Skin epidermis (tissue), 12 donors: ENCODE results near the gene SMG7.

Experiments
- H3K27ac ChIP-seq, 21 experiments: fragments of 200-600 bp; sonication (generic) in 11 of 21; one replicate each; pipeline ENCODE4 v1.5.0; 2020; ENCODE audit warnings: mild to moderate bottlenecking in 3 of 21, inconsistent platforms in 2 of 21, moderate library complexity in 2 of 21
- H3K4me3 ChIP-seq, 7 experiments: fragments of 200-600 bp; sonication (generic) in 2 of 7; one replicate each; pipeline ENCODE4 v1.5.0; 2020; ENCODE audit warnings: inconsistent platforms in 2 of 7, mild to moderate bottlenecking in 2 of 7, moderate library complexity in 1 of 7

SMG7 gene

DNA sequence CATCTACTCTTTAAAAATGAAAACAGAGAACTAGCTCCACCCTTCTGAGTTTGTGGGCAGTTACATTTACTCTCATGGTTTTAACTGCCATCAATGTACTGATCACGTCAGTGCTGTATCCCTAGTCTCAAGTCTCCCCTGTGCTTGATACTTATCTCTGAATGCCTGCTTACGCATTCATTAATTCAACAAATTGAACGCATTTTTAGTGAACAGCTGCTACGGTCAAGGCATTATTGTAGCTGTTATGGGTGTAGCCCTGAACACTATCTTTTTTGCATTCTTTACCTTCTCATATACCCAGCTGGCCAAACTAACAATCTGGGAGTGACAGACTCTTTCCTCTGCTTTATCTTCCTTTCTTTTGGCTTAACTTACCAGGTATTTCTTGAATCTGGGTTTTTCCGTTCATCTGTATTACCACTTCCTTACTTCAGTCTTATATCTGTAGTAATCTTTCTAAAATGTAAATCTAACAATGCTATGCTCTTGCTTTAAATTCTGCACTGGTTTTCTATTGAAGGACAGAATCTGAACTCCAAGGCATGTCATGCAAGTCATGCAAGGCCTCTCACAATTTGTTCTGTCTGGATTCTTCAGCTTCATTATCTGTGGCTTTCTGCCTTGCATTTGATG, 33.3 kb downstream of the SMG7 start:
- H3K4me3 ChIP-seq: no peak overlapping the region
- no peak overlapping the region for H3K27ac ChIP-seq

DNA sequence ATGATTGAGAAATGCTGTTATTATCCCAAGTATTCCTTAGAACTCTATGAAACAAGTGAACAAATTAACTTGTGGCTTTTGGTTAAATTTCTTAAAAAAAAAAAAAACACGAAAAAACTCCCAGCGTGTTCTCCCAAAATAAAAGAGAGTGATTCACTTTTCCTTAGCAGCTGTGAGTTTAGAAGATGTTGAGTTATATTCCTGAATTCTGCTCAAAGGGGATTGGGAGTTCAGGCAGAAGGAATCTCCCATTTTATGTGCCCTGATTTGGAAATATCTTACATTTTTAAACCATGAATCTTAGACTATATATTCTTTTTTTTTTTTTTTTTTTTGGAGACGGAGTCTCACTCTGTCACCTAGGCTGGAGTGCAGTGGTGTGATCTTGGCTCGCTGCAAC, 34.3 kb downstream of the SMG7 start:
- Histone ChIP-seq H3K4me3 (no peak overlapping the region), H3K27ac (no peak overlapping the region)

DNA sequence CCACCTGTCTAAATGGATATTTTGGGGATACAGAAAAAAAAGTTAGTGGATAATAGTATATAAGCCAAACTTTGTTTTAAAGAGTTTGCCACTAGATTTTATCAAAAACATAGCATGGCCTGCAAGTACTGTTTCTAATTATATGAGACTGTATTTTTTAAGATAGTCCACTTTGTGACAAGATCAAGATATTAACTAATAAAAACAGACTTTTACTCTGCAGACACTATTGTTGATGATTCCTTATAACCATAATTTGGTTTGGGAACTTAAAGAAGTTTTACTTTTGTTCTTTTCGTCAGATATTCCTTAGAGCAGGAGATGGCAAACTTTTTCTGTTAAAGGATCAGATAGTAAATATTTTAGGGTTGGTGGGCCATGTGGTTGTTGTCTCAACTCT, 36.4 kb downstream of the SMG7 start:
- Histone ChIP-seq H3K27ac (no peak overlapping the region), H3K4me3 (no peak overlapping the region)

DNA sequence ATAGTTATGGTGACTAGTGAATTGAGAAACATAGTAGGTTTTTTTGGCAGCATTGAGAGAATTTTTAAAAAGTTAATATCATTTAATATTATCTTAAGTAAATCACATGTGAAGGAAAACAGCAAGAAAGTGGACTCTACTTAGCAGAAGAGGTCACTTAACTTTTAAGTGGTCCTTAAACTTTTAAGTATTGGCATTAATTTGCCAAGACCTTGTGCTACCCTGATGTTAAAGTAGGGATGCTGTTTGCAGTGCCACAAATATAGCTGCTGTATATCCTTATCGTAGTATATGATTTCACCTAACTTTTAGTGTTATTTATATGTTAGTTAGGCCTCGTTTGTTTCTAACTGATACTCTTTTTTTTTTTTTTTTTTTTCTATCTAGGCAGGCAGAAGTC, 40.2 kb downstream of the SMG7 start:
- H3K4me3 ChIP-seq: no peak overlapping the region
- H3K27ac ChIP-seq: no peak overlapping the region

DNA sequence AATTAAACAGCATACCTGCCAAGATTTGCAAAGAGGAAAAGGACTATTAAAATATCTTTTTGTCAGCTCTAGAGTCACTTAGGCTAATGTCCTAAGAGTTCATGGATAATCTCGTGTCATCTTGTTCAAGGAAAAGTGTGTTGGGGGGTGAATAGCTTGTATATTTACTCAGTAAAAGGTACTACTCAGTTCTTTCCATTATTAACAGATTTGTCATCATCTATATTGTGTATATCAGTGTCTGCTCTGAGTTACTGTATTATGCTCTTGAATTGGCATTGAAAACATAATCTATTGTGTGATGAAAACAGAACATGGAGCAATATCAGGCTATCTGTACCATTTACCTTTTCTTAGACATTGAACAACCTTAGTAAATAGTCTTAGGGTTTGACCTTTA, 41.9 kb downstream of the SMG7 start:
- H3K4me3 ChIP-seq: no peak overlapping the region
- no peak overlapping the region for H3K27ac ChIP-seq

DNA sequence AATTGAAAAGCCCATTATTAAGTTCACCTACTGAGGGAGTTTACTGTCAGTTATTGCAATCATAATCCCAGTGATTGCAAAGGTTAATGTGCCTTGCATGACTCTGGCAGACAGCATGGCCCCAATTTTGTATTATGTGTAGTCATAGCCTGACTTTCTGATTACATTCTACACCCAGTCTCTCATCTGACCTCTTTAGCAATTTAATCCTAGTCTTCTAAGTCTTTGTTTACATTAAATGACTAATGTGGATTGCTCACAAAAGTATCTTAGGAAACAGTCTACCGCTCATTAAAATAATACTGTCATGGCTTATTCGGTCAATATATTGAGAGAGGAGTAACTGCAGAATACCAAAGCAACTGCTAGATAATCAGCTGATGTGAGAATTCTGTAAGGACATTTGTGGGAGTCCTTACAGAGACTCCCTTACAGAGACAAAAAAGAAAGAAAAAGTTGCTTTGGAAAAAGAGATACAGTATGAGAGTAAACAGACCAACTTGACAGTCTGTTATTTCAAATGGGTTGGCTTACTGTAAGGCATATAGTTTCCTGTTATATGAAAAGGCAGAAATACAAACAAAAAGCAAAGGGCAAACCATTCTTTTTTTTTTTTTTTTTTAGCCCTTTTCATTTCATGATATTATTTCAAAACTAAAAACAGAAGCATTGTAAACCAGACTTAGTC, 42.8 kb downstream of the SMG7 start:
- Histone ChIP-seq H3K27ac (no peak overlapping the region), H3K4me3 (no peak overlapping the region)

DNA sequence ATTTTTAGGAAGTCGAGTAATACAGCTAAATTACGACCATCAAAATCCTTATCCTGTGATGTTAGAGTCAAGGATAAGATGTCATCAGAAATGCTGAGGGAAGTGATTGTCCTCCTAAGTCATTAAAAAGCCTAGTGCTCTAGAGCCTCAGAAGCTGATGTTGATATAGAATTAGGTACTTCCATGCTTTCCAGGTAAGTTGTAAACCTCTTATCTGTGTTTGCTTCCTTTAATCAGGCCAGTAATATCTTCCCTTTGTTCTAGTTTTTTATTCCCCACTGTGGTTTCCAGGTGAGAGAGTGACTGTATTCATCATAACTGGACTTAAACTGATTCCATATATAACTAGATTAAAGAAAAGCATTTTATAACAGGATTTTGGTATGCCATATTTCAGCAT, 44.4 kb downstream of the SMG7 start:
- no peak overlapping the region for H3K4me3 ChIP-seq
- H3K27ac ChIP-seq: peak overlapping the region in 1 of 21 experiments; percentile 18

DNA sequence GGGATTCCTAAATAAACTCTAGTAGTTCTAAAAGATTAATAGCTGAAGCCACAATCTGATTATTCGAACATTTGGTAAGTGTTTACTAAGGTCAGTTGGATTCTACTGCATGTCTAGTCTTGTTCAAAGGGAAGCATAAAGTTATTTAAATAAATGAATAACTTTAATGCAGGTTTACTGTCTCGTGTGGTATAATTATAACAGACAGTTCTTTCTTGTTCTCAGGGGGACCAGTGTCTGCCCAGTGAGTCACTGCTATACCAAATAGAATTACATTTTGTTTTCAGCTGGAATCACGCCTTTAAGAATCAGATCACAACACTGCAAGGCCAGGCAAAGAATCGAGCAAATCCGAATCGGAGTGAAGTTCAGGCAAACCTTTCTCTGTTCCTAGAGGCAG, 45.1 kb downstream of the SMG7 start:
- H3K27ac ChIP-seq: peak overlapping the region in 2 of 21 experiments; percentile 16 to 18

DNA sequence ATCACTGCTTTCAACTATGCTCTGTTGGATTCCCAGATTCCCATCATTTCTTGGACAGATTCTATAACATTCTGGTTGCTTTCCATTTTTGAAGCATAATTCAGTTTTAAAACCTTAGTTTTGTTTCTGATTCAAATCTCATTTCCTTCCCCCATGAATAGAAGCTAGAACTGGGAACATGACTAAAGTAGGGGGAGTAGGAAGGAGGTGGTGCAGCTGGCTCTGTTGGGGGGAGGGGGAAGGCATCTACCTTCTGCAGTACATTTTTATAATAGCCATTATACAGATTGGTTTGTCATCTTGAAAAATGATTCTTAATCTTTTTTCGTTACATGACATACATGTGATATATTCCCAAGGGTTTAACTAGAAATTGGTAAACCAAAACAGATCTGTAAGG, 48.1 kb downstream of the SMG7 start:
- no peak overlapping the region for H3K27ac ChIP-seq

More for the DNA sequence above, 45.1 kb downstream of the SMG7 start:
- no peak overlapping the region for H3K4me3 ChIP-seq

DNA sequence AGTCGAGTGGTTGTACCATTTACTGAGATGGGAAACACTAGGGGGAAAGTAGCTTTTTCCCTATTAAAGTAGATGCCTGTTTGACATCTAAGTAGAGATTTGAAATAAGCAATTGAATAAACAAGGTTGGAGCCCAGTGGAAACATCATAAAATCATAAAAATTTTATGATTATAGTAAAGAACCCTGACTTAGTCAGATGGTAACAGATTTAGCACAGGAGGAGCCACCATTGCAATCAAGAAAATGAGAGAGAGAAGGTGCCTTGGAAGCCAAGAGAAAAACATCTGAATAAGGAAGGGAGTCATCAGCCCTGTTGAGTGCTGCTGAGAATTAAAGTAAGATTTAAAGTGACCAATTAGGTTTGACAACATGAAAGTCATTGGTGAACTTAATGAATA, 49.8 kb downstream of the SMG7 start:
- no peak overlapping the region for H3K27ac ChIP-seq

More for the DNA sequence above, 48.1 kb downstream of the SMG7 start:
- H3K4me3 ChIP-seq: no peak overlapping the region

DNA sequence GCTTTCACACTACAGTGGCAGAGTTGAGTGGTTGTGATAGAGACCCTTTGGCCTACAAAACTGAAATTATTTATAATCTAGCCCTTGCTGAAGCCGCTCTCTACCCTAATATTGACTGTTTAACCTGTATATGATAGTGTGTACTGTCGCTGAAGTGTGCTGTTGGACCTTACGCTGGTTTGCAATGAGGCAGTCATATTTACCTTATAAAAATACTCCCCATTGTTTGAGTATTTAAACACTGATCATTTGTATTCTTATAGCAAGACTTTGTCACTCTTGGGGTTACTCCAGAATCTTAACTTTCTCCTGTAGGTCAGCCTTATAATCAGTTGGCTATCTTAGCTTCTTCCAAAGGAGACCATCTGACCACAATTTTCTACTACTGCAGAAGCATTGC, 56.3 kb downstream of the SMG7 start:
- no peak overlapping the region for H3K27ac ChIP-seq
- H3K4me3 ChIP-seq: no peak overlapping the region

More for the DNA sequence above, 49.8 kb downstream of the SMG7 start:
- H3K4me3 ChIP-seq: no peak overlapping the region

DNA sequence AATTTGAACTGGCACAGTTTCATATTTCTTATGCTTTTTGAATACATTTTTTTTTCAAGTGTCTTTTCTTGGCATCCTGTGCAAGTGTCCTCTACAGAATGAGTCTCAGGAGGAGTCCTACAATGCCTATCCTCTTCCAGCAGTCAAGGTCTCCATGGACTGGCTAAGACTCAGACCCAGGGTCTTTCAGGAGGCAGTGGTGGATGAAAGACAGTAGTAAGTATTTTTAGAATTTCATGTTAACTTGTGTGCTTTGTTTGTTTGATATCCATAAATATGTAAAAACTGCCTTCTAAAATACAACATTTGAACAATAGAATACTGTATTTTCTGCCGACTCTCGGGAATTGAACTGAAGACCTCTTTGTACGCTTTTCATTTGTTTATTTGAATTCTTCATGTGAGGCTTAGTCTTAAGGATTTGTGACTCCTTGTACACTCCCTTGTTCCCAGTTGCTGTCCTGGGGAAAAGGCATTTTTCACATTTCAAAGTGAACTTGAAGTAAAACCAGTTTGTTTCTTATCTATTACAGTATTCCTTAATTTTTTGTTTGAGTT, 61.4 kb downstream of the SMG7 start:
- no peak overlapping the region for H3K4me3 ChIP-seq
- H3K27ac ChIP-seq: no peak overlapping the region

DNA sequence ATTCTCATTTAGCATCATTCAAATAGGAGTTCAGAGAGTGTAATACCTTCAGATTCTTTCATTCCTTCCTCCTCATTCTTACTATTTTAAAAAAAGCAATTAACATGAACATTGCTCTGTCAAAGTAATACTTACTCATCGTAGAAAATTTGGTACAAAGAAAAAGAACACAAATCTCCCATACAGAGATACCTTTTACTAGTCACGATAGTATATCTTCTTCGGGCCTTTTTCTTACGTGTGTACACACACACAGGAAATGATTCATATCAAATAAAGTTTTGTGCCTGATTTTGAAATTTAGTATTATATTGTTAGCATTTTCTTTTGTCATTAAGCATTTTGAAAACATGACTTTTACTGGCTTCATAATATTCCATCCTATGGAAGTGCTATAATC, 65.1 kb downstream of the SMG7 start:
- Histone ChIP-seq H3K4me3 (no peak overlapping the region), H3K27ac (no peak overlapping the region)

DNA sequence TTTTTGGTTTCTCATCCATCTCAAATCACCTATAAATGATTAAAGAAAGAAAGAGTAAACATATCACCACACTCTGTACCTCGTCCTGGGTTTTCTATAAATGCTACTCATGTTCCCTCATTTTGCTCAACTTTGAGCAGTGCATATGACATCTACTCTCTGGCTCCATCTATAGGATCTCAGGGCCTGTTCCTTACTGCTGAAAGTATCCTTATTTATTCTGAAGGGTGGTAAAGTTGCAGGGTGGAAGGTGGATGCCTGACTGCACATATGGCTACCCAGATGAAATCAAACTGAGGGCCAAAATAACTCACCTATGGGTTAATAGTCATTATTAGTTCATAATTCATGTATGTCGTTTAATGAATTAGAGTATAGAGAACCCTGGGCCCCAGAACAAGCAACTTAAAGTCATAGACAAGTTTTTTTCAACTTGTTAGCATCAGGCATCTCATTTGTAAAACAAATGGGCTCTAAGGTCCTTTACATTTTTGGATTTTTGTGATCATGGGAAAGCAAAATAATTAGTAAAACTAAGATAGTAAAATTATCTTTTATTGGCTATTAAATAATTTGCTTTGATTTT, 71.4 kb downstream of the SMG7 start:
- Histone ChIP-seq H3K27ac (no peak overlapping the region), H3K4me3 (no peak overlapping the region)

DNA sequence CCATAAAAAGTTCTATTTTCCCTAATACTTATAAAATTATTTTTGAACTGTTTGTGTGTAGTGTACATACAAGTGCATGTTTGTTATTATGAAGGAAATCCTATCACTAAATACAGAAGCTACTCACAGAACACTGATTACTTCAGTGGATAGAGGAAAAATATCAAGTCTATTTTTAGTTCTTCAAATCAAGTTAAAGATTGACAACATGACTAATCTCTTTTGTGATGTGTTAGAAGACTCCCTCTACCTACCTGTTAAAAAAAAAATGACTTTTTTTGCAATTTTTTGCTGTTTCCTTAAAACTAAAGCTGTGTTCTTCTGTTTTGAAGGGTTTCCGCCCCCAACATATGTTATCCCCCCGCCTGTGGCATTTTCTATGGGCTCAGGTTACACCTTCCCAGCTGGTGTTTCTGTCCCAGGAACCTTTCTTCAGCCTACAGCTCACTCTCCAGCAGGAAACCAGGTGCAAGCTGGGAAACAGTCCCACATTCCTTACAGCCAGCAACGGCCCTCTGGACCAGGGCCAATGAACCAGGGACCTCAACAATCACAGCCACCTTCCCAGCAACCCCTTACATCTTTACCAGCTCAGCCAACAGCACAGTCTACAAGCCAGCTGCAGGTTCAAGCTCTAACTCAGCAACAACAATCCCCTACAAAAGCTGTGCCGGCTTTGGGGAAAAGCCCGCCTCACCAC, 72.4 kb downstream of the SMG7 start:
- no peak overlapping the region for H3K4me3 ChIP-seq
- H3K27ac ChIP-seq: no peak overlapping the region

DNA sequence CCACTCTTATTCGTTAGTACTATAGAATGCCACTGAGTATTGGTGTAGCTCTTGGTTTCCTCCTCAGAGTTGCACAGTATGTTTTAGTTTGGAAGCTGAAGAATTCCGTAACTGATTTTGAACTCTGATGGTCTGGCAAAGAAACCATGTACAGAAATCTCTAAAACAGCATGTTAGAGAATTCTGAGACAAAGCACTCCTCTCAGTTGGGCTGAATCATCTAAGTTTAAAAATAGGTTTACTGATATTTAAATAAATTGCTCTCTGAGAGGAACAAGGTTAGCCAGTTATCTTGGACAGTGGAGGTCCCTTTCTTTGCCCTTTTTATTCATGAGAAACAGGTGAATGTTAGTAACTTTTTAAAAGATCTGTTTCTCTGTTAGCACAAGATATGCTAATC, 74.1 kb downstream of the SMG7 start:
- no peak overlapping the region for H3K27ac ChIP-seq
- no peak overlapping the region for H3K4me3 ChIP-seq

DNA sequence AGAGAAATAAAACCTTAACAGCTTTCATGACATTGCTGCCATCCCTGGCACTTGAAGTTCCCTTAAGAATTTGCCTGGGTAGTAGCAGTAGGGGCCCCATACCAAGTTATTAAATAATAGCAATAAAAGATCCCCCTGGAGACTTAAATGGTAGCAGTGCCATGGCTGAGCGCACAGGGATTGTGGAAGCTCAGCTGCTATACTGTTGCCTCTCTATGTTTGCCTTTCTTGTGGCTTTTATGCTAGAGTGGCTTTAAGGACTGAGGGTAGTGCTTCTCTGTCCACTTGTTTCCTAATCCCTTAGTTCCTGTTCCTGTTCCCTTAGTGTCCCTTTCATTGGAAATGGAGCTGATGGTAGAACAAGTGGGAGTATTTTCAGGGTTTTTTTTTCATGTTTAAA, 75.8 kb downstream of the SMG7 start:
- Histone ChIP-seq H3K27ac (no peak overlapping the region), H3K4me3 (no peak overlapping the region)

DNA sequence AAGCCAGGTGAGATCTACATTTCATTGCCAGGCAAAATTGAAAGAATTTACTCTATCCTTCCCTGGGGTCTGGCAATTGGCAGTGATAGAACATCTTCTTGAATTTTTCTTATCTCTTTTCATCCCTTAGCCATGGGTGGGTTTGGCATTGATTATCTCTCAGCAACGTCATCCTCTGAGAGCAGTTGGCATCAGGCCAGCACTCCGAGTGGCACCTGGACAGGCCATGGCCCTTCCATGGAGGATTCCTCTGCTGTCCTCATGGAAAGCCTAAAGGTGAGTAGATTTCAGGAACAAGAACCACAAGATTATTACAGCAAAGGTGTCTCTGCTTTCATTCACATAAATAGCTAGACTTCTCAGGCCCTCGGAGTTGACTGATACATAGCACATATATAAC, 78.6 kb downstream of the SMG7 start:
- no peak overlapping the region for H3K27ac ChIP-seq
- no peak overlapping the region for H3K4me3 ChIP-seq

DNA sequence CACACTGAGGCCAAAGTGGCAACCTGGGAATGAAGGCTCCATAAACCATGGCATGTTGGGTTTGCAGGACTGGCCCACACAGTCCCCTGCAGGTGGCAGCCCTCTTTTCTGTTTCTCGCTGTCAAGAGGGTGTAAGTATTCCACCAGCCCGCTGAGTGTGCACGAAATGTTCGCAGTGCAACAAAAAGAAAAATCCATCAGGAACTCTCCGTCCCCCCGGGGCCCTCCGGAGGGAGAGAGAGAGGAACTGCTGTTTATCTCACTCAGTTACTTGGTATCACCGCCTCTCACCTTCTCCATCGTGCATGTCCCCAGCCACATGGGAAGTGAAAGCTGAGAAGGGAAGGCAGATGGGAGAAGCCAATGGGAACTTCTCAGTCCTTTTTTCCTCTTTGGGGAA, 79.6 kb downstream of the SMG7 start:
- no peak overlapping the region for H3K4me3 ChIP-seq
- no peak overlapping the region for H3K27ac ChIP-seq

DNA sequence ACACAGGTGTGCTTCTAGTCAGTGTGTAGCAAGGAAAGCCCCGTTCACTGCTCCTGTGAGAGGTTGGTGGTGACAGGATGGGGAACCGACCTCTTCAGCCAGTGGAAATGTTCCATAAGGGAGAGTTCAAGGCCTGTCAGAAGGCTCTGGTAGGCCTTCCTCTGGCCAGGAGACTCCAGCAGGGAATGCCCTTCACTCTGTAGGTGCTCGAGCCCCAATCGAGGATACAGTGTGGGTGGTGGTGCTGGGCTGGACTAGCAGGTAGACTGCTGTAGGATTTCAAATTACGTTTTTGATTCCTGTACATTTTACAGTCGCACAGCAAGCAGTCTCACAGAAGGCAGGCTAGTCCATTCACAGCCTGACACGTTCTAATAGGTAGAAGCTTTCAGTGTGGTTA, 80.1 kb downstream of the SMG7 start:
- no peak overlapping the region for H3K4me3 ChIP-seq
- H3K27ac ChIP-seq: no peak overlapping the region

DNA sequence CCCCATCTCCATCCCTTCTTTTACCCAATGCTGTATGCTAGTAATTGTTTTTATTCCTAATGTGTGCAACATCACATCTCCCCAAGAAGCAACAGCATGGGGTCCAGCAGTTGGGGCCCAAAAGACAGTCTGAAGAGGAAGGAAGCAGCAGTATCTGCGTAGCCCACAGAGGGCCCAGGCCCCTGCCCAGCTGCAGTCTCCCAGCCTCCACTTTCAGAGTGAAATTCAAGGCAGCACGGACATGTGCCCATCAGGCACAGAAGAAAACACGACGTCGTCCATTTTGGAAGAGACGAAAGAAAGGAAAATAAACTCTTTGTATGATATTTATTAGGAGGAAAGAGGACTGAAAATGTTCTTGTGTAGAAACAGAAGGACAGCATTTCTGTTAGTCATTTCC, 80.6 kb downstream of the SMG7 start:
- Histone ChIP-seq H3K27ac (no peak overlapping the region), H3K4me3 (no peak overlapping the region)
